ENCODE data around the gene HES6. TPM values are rescaled to one million over a fixed set of nuclear protein-coding genes. Genes with fewer than 3 reads are reported as not detected.

The HES6 gene
- 1.3 TPM in 2 replicates for total RNA-seq

GRCh38 chr2:238239863-238240756 is at the start of gene HES6:
Gene HES6, minus strand, starts transcription at chr2:238240038. Its CDS starts 133 bp downstream, at chr2:238239905.

GRCh38 chr2:238287737-238288649 is 48.2 kb upstream of the HES6 start, which contains the start of gene PER2:
Gene PER2, minus strand, starts transcription at chr2:238288610. Its CDS starts 10,674 bp downstream, at chr2:238277936.

GRCh38 chr2:238203094-238203972 is 36.5 kb downstream of the HES6 start, which contains the start of gene ILKAP:
Gene ILKAP, minus strand, starts transcription at chr2:238203695. Its CDS starts 142 bp downstream, at chr2:238203553.

Other genes starting within 250 kb of the HES6 start
- gene SCLY, start 179.0 kb downstream of the HES6 start, total RNA-seq = 11.7 and 18.3 TPM in 2 replicates
- 1.9 and 2.5 TPM in 2 replicates for gene ESPNL, start 139.7 kb downstream of the HES6 start, total RNA-seq
- 5.2 and 11.7 TPM in 2 replicates for gene KLHL30, start 101.4 kb downstream of the HES6 start, total RNA-seq
- 0.56 and 4.8 TPM in 2 replicates for gene ERFE, start 81.1 kb downstream of the HES6 start, total RNA-seq
- gene ILKAP, start 36.3 kb downstream of the HES6 start, total RNA-seq = 16.8 and 22.8 TPM in 2 replicates
- gene PER2, start 48.6 kb upstream of the HES6 start, total RNA-seq = 3.9 and 4.1 TPM in 2 replicates
- gene TRAF3IP1, start 80.5 kb upstream of the HES6 start, total RNA-seq = 8.1 and 12.0 TPM in 2 replicates
- 45.4 and 109 TPM in 2 replicates for gene ASB1, start 186.9 kb upstream of the HES6 start, total RNA-seq